ENCODE data around the gene FAM131A. TPM values are rescaled to one million over a fixed set of nuclear protein-coding genes. Genes with fewer than 3 reads are reported as not detected.
"Not testable (repeated sequence)": the region's sequence is repeated elsewhere in the genome, so short reads cannot be mapped to it uniquely, and the experiment has no call there.

Gene FAM131A
- total RNA-seq, 2 experiments from 2014 or later: 3.6 to 4.4 TPM

GRCh38 chr3:184335661-184336546 is 1.5 kb upstream of the FAM131A start:
- ChIA-PET CTCF (interaction anchor here (0.8 to 2.0 kb wide), 3 partner anchors 10 to 20 kb away, joined by 4 to 8 read pairs (median 5); no protein-coding TSS in a partner anchor), POLR2A (no interaction called here)
- peaks cover 54% of the 10 kb centered on the region for H3K4me1 Mint-ChIP-seq
- no peaks in the 10 kb centered on the region for H3K27me3 Mint-ChIP-seq
- no peaks in the 10 kb centered on the region for H3K9me3 Mint-ChIP-seq
- peaks cover 35% of the 10 kb centered on the region for H3K36me3 Mint-ChIP-seq (ENCODE audit: low read depth)
- DNase-seq: peak; percentile 83
- H3K4me3 Mint-ChIP-seq: peak overlapping the region; percentile 73
- peak overlapping the region; percentile 88 for H3K27ac Mint-ChIP-seq

GRCh38 chr3:184336547-184337398 is 627 bp upstream of the FAM131A start:
- Mint-ChIP-seq H3K27me3 (no peaks in the 10 kb centered on the region), H3K9me3 (no peaks in the 10 kb centered on the region), H3K4me3 (peak overlapping the region; percentile 73), H3K27ac (peak overlapping the region; percentile 88), H3K36me3 (ENCODE audit: low read depth) (peaks cover 27% of the 10 kb centered on the region), H3K4me1 (peaks cover 54% of the 10 kb centered on the region)
- ChIA-PET CTCF (interaction anchor here (0.8 to 2.0 kb wide), 3 partner anchors 9 to 11 kb away, joined by 4 to 8 read pairs (median 6); no protein-coding TSS in a partner anchor), POLR2A (no interaction called here)
- no peak for DNase-seq

GRCh38 chr3:184337981-184338380 is 581 bp downstream of the FAM131A start:
- Mint-ChIP-seq H3K27me3 (no peaks in the 10 kb centered on the region), H3K4me3 (no peak overlapping the region), H3K36me3 (ENCODE audit: low read depth) (peaks cover 14% of the 10 kb centered on the region), H3K27ac (no peak overlapping the region), H3K4me1 (peaks cover 44% of the 10 kb centered on the region), H3K9me3 (no peaks in the 10 kb centered on the region)
- no peak for DNase-seq
- POLR2A ChIA-PET: no interaction called here
- CTCF ChIA-PET: interaction anchor here (0.6 to 2.2 kb wide), 6 partner anchors 8 to 34 kb away, joined by 3 to 8 read pairs (median 6); no protein-coding TSS in a partner anchor

- Mint-ChIP-seq H3K36me3 (ENCODE audit: low read depth) (peaks cover 9% of the 10 kb centered on the region), H3K27ac (no peak overlapping the region), H3K27me3 (no peaks in the 10 kb centered on the region), H3K4me3 (no peak overlapping the region), H3K4me1 (peaks cover 39% of the 10 kb centered on the region), H3K9me3 (no peaks in the 10 kb centered on the region)
- CTCF ChIA-PET: interaction anchor here (0.9 to 2.2 kb wide), 4 partner anchors 10 to 22 kb away, joined by 3 to 6 read pairs (median 4); no protein-coding TSS in a partner anchor
- DNase-seq: no peak
- POLR2A ChIA-PET: no interaction called here
Observed at GRCh38 chr3:184338511-184338945, 1.1 kb downstream of the FAM131A start.

- peaks cover 4% of the 10 kb centered on the region for H3K36me3 Mint-ChIP-seq (ENCODE audit: low read depth)
- H3K27me3 Mint-ChIP-seq: no peaks in the 10 kb centered on the region
- ChIA-PET CTCF (interaction anchor here (0.9 to 2.2 kb wide), 4 partner anchors 9 to 21 kb away, joined by 3 to 6 read pairs (median 4); no protein-coding TSS in a partner anchor), POLR2A (no interaction called here)
- H3K27ac Mint-ChIP-seq: no peak overlapping the region
- H3K4me3 Mint-ChIP-seq: no peak overlapping the region
- H3K9me3 Mint-ChIP-seq: no peaks in the 10 kb centered on the region
- DNase-seq: no peak
- peaks cover 34% of the 10 kb centered on the region for H3K4me1 Mint-ChIP-seq
Observed at GRCh38 chr3:184339001-184339400, 1.6 kb downstream of the FAM131A start.

GRCh38 chr3:184339451-184340135 is 2.2 kb downstream of the FAM131A start:
- H3K27me3 Mint-ChIP-seq; H3K9me3 Mint-ChIP-seq; POLR2A ChIA-PET; H3K27ac Mint-ChIP-seq; H3K4me3 Mint-ChIP-seq; H3K36me3 Mint-ChIP-seq (ENCODE audit: low read depth); DNase-seq: not testable (repeated sequence)
- CTCF ChIA-PET: interaction anchor here (0.9 to 2.2 kb wide), 4 partner anchors 9 to 21 kb away, joined by 3 to 6 read pairs (median 4); no protein-coding TSS in a partner anchor
- H3K4me1 Mint-ChIP-seq: peaks cover 28% of the 10 kb centered on the region

- no peaks in the 10 kb centered on the region for H3K27me3 Mint-ChIP-seq
- H3K36me3 Mint-ChIP-seq (ENCODE audit: low read depth): no peaks in the 10 kb centered on the region
- DNase-seq: no peak
- H3K4me3 Mint-ChIP-seq: no peak overlapping the region
- ChIA-PET CTCF (interaction anchor here (0.8 to 1.9 kb wide), 2 partner anchors 10 to 12 kb away, joined by 4 to 5 read pairs; no protein-coding TSS in a partner anchor), POLR2A (no interaction called here)
- no peaks in the 10 kb centered on the region for H3K9me3 Mint-ChIP-seq
- peaks cover 15% of the 10 kb centered on the region for H3K4me1 Mint-ChIP-seq
- no peak overlapping the region for H3K27ac Mint-ChIP-seq
Observed at GRCh38 chr3:184341925-184342324, 4.5 kb downstream of the FAM131A start.

GRCh38 chr3:184343200-184343876 is 5.9 kb downstream of the FAM131A start:
- ChIA-PET CTCF (no interaction called here), POLR2A (no interaction called here)
- DNase-seq: no peak
- Mint-ChIP-seq H3K27ac (no peak overlapping the region), H3K36me3 (ENCODE audit: low read depth) (no peaks in the 10 kb centered on the region), H3K4me3 (no peak overlapping the region), H3K27me3 (no peaks in the 10 kb centered on the region), H3K4me1 (peaks cover 3% of the 10 kb centered on the region), H3K9me3 (no peaks in the 10 kb centered on the region)

- no peaks in the 10 kb centered on the region for H3K36me3 Mint-ChIP-seq (ENCODE audit: low read depth)
- ChIA-PET CTCF (interaction anchor here (0.6 to 2.2 kb wide), 2 partner anchors 8 to 186 kb away, joined by 3 to 8 read pairs; partner anchors contain the start of gene FAM131A), POLR2A (no interaction called here)
- H3K4me1 Mint-ChIP-seq: no peaks in the 10 kb centered on the region
- H3K9me3 Mint-ChIP-seq: no peaks in the 10 kb centered on the region
- no peak overlapping the region for H3K27ac Mint-ChIP-seq
- H3K27me3 Mint-ChIP-seq: no peaks in the 10 kb centered on the region
- no peak for DNase-seq
- no peak overlapping the region for H3K4me3 Mint-ChIP-seq
Observed at GRCh38 chr3:184344579-184345316, 7.3 kb downstream of the FAM131A start.

- CTCF ChIA-PET: interaction anchor here (1.1 to 2.2 kb wide), 2 partner anchors 8 to 28 kb away, joined by 3 to 8 read pairs; partner anchors contain the start of gene FAM131A
- POLR2A ChIA-PET: no interaction called here
- no peak overlapping the region for H3K27ac Mint-ChIP-seq
Observed at GRCh38 chr3:184345317-184346144, 8.1 kb downstream of the FAM131A start.

More at GRCh38 chr3:184345317-184346144, 8.1 kb downstream of the FAM131A start:
- H3K4me1 Mint-ChIP-seq: no peaks in the 10 kb centered on the region
- no peaks in the 10 kb centered on the region for H3K27me3 Mint-ChIP-seq
- H3K4me3 Mint-ChIP-seq: no peak overlapping the region
- H3K9me3 Mint-ChIP-seq: no peaks in the 10 kb centered on the region
- peak; percentile 21 for DNase-seq
- H3K36me3 Mint-ChIP-seq (ENCODE audit: low read depth): no peaks in the 10 kb centered on the region
